HG03103 (cell line): ENCODE data around the gene EHD2.
"Not testable (repeated sequence)": the region's sequence is repeated elsewhere in the genome, so short reads cannot be mapped to it uniquely, and the experiment has no call there.

Experiments used
- ATAC-seq: cut with Tn5 transposase; IDR thresholded peaks from one replicate; pipeline ENCODE4 v1.9.1; 2021; ENCODE audit warnings: low read depth; ENCODE audit not compliant: unreplicated experiment

The EHD2 gene

DNA sequence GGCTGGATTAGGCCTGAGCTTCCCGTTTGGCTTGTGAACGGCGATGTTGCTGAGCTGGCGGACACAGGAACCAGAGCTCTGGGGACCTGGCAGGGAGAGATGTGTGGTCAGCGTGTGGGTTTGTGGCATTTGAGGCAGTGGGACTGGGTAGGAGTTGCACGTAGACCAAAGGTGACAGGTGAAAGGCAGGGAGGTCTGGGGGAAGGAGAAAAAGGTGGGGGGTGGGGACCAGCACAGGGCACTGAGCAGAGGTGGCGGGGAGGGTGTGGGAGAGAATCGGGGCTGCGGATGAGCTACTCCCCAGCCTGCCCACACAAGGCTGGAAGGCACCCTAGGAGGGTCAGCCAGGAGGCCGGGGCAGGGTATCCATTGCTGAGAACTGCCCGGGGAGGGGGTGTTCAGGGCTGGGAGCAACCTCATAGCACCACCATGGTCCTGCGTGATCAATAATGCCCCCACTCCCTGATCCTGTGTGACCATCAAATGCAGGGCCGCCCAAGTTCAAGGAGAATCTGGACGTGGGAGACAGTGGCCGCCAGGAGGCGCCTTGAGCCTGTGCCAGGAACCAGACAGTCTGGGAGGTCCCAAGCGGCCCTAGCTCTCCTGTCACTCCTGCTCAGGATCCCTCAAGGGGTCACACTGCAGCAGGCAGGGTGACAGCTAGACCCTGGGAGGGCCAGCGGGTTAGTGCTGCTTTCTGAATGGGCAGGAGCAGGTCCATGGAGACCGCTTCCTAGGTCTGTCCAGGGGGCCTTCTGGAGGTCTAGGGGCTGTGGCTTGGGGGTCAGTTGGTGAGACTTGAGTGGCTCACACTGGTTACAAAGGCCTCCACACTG, 52.5 kb downstream of the EHD2 start:
- no peak for ATAC-seq

DNA sequence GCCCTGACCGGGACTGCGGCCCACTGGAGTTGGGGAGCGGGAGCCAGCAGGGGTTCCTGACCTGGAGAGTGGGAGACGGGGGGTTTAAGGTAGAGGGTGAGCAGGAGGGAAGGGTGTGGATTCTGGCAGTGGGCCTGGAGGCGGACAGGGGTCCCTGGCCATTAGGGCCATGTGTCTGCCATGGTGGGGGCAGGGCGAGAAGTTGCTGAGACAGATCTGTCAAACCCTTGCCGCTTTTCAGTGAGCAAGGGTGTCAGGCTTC, 53.1 kb downstream of the EHD2 start:
- ATAC-seq: no peak

DNA sequence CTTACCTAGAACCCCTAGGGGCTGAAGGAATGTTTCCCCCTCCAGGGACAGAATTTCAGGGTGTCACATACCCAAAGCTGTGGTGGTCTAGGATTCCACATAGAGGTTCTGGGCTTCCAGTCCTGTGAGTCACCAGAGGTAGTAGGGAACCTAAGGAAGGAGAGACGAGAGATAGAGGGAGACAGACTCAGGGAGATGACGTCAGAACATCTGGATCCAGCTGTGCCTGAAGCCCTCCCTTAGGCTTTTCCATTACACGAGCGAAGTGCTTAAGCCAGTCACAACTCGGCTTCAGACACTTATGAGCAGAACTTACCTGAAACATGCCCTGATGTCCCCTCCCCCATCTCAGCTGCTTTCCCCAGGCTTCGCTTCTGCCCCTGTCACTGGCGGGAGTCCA, 53.4 kb downstream of the EHD2 start:
- no peak for ATAC-seq

DNA sequence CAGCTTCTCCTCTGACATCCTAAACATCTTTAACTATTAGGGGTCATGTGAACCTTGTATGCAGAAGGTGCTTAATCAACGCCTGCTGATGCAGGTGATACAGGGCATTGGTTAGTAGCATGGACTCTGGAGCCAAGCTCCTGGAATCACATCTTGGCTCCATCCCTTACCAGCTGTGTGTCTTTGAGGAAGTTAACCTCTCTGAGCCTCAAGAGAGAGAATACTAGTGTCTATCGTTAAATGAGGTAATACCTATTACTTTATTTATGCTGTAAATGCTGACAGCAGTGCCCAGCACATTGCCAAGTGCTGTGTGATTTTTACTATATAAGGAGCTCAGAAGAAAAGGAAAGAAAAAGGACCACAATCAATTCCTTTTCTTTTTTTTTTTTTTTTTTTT, 54.1 kb downstream of the EHD2 start:
- ATAC-seq: no peak

- no peak for ATAC-seq
These were observed 55.4 kb downstream of the EHD2 start for GRCh38 chr19:47768604-47769003.

GRCh38 chr19:47769534-47769933, 56.3 kb downstream of the EHD2 start:
- ATAC-seq: no peak

DNA sequence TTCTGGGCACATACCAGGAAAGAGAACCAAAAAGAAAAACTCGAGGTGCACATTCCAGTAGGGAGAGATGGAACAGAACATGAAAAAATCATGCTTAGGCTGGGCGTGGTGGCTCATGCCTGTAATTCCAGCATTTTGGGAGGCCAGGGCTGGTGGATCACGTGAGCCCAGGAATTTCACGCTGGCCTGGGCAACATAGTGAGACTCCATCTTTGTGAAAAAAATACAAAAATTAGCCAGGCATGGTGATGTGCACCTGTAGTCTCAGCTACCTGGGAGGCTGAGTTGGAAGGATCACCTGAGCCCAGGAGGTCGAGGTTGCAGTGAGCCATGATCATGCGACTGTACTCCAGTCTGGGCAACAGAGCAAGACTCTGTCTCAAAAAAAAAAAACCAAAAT, 58.1 kb downstream of the EHD2 start:
- ATAC-seq: not testable (repeated sequence)

GRCh38 chr19:47776568-47776967, 63.3 kb downstream of the EHD2 start:
- no peak for ATAC-seq

- ATAC-seq: not testable (repeated sequence)
These were observed 64.2 kb downstream of the EHD2 start for GRCh38 chr19:47777245-47778048.

GRCh38 chr19:47778049-47778953, 65.1 kb downstream of the EHD2 start, which contains the start of gene SELENOW:
Gene SELENOW, plus strand, starts transcription at chr19:47778703. Its CDS starts 83 bp downstream, at chr19:47778786.
- no peak for ATAC-seq

DNA sequence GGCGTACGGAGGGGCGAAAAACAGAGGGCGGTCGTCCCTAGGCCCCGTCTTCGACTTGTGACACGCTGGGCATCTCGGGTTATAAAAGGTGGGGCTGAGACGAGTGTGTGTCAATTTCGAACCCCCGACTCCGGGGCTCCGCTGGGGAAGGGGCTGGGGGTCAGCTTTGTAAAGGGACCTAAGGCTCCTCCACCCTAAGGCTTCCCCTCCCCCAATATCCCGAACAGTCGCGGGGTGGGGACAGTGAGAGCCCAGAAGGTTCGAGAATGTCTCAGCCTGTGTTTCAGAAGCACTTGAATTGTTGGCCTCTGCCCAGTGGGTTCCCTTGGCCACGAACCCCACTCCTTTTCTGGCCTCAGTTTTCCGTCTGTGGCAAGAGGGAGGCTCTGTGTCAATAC, 65.7 kb downstream of the EHD2 start:
- ATAC-seq: no peak

DNA sequence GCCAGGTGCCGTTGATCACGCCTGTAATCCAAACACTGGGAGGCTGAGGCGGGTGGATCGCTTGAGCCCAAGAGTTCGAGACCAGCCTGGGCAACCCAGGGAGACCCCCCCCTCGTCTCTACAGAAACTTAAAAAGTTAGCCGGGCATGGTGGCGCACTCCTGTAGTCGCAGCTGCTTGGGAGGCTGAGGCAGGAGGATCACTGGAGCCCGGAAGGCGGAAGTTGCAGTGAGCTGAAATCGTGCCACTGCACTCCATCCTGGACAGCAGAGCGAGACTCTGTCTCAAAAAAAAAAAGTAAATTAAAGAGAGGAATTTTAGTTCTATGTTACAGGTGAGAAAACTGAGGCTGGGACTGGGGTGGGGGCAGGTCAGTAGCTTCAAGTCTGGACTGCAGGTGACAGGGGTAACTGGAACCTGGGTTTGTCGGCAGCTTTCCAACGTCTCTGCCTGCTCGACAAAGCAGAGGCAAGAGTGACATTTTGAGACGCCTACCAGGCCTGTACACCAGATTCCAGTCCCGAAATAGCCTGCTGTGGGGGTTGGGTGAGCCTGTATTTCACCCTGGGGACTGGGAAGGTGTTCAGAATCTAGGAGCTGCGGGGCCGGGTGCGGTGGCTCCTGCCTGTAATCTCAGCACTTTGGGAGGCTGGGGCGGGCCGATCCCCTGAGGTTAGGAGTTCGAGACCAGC, 66.4 kb downstream of the EHD2 start:
- no peak for ATAC-seq

DNA sequence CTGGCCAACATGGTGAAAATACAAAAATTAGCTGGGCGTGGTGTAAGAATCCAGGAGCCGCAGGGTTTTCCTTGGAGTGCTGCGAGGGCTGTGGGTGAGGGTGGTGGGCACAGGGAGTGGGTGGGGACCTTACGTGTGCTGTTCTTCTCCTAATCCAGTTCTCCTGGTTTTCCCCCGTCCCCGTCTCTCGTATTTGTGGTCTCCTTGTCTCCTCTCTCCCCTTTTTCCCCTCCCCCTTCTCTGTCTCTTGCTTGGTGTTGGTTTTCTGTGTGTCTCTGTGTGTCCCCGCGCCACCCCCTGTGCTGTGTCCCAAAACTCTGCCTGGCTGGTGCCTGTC, 67.0 kb downstream of the EHD2 start:
- ATAC-seq: no peak

- no peak for ATAC-seq
These were observed 68.5 kb downstream of the EHD2 start for GRCh38 chr19:47781590-47782262.

GRCh38 chr19:47786566-47786965, 73.3 kb downstream of the EHD2 start:
- no peak for ATAC-seq

GRCh38 chr19:47787307-47787706, 74.1 kb downstream of the EHD2 start:
- ATAC-seq: not testable (repeated sequence)

GRCh38 chr19:47789811-47790210, 76.6 kb downstream of the EHD2 start:
- ATAC-seq: not testable (repeated sequence)

DNA sequence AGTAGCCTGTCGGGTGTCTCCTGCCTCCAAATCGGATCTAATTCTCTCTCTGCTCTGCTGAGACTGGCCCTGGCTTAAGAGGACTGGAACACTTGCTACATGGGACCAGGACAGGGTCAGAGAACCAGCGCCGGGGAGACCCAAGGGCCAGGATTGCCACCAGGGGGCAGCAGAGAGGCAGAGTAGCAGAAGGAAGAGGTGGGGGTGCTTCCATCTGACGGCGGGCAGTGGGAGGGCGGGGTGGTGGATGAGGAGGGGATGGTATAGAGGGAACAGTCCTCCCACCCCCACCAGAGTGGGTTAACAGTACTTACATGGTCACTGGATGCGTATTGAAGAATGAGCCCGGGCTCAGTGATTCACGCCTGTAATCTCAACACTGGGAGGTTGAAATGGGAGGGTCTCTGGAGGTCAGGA, 77.2 kb downstream of the EHD2 start:
- ATAC-seq: no peak

GRCh38 chr19:47792616-47793015, 79.4 kb downstream of the EHD2 start:
- ATAC-seq: no peak
